Liver (tissue), 3 donors: Measurements from ENCODE around the gene CDC42SE2.

ENCODE experiments used
- CTCF ChIP-seq: fragments of 150-350 bp; IDR thresholded peaks from 2 replicates; pipeline ENCODE4 v1.5.1; 2017; ENCODE audit warnings: improper control_type of control experiment, low read depth, low read length; ENCODE audit not compliant: missing input control
- FOXA1 ChIP-seq: IDR thresholded peaks from 2 replicates; pipeline ENCODE4 v1.6.1; 2016; ENCODE audit warnings: antibody characterized with exemption
- FOXA2 ChIP-seq: IDR thresholded peaks from 2 replicates; pipeline ENCODE4 v1.6.1; 2016; ENCODE audit warnings: antibody characterized with exemption
- GABPA ChIP-seq, 2 donors: IDR thresholded peaks in 1 of 2; conservative IDR thresholded peaks in 1 of 2; 2 replicates each; pipeline ENCODE4 v1.6.1; 2016; ENCODE audit warnings: antibody characterized with exemption in 2 of 2, mild to moderate bottlenecking in 1 of 2, moderate library complexity in 1 of 2
- JUND ChIP-seq, 2 donors: IDR thresholded peaks; 2 replicates each; pipeline ENCODE4 v1.6.1; 2016; ENCODE audit warnings: antibody characterized with exemption in 2 of 2
- MAX ChIP-seq: IDR thresholded peaks from 2 replicates; pipeline ENCODE4 v1.6.1; 2016; ENCODE audit warnings: antibody characterized with exemption
- RAD21 ChIP-seq, 2 donors: IDR thresholded peaks; 2 replicates each; pipeline ENCODE4 v1.6.1; 2016; ENCODE audit warnings: antibody characterized with exemption in 2 of 2, mild to moderate bottlenecking in 2 of 2
- REST ChIP-seq: IDR thresholded peaks from 2 replicates; pipeline ENCODE4 v1.6.1; 2016; ENCODE audit warnings: antibody characterized with exemption, mild to moderate bottlenecking
- RXRA ChIP-seq, 2 donors: IDR thresholded peaks; 2 replicates each; pipeline ENCODE4 v1.6.1; 2017 to 2018; ENCODE audit warnings: antibody characterized with exemption in 2 of 2, mild to moderate bottlenecking in 1 of 2
- SP1 ChIP-seq: IDR thresholded peaks from 2 replicates; pipeline ENCODE4 v1.6.1; 2018; ENCODE audit warnings: antibody characterized with exemption, mild to moderate bottlenecking
- TAF1 ChIP-seq: conservative IDR thresholded peaks from 2 replicates; pipeline ENCODE4 v1.6.1; 2016; ENCODE audit warnings: antibody characterized with exemption, mild to moderate bottlenecking
- ZBTB33 ChIP-seq: IDR thresholded peaks from 2 replicates; pipeline ENCODE4 v1.6.1; 2016; ENCODE audit warnings: antibody characterized with exemption
- donor health status: healthy.
- donor health status: healthy.

- TF ChIP-seq CTCF (no peak), RXRA (IDR thresholded peaks at IDR 0.05) (no peak), MAX (no peak), GABPA (IDR thresholded peaks at IDR 0.05 in 1 of 2, conservative IDR thresholded peaks at IDR 0.05 in 1 of 2) (no peak), ZBTB33 (no peak), RAD21 (IDR thresholded peaks at IDR 0.05) (no peak), TAF1 (no peak), SP1 (no peak), REST (no peak), FOXA2 (no peak), FOXA1 (no peak), JUND (IDR thresholded peaks at IDR 0.05) (no peak)
These were observed 34.0 kb downstream of the CDC42SE2 start for GRCh38 chr5:131297886-131298285.
